ENCODE results near the gene SMARCA4. TPM values are rescaled to one million over a fixed set of nuclear protein-coding genes. Genes with fewer than 3 reads are reported as not detected.

The SMARCA4 gene
- polyA plus RNA-seq, 1 experiment, result 46.3 TPM

DNA sequence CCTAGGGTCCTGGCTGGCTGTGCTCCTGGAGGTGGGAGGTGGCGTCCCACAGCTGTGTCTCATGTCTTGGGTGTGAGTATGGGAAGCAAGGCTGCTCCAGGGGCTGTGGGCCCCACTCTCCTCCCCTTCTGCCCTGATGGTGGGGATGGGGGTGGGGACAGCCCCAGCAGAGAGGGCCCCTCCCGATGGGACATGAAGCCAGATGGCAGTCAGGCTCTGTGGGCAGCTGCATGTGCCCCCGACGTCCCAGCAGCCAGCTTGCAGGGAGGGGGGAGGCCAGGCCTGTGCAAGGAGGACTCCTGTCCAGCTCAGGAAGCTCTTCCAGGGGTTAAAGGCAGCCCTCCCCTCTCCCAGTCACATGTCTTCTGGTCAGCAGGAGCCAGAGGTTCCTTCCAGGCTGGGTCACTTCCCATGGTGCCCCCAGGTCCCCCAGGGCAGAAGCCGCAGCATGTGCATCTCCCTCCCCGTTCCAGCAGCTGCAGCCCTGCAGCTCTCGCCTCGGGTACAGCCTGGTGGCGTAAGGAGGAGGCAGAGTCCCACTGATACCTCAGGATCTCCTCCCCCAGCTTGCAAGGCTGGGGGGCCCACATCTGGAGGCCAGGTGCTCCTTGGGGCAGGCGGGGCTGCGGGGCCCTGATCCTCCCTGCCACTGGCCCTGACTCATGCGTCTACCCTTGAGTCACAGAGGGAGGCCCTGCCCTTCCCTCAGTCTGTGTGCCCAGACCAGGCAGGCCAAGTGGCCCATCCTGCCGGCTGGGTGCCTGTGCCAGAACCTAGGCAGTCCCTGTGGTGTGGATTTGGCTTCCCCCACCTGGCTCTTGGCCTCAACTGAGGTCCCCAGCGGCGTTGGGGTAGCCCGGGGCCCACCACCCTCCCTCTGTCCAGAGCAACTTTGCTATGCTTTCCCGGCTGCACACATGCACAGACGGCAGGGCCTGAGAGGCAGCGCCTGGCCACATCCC is 45.4 kb upstream of the SMARCA4 start:
- peak; percentile 78 for DNase-seq (ENCODE audit: low read depth)
- ChIA-PET CTCF (interaction anchor here (0.6 to 5.7 kb wide), 12 partner anchors 10 to 146 kb away, joined by 3 to 37 read pairs (median 4); partner anchors contain the start of gene CARM1), POLR2A (no interaction called here)
- Histone ChIP-seq H3K27me3 (ENCODE audit: control insufficient read depth, insufficient read depth, low read length) (no peaks in the 10 kb centered on the region), H3K36me3 (ENCODE audit: control insufficient read depth, insufficient read depth, low read length) (peaks cover 36% of the 10 kb centered on the region), H3K4me3 (ENCODE audit: low read depth, low read length) (no peak overlapping the region)
- TF ChIP-seq, protein P1, sequence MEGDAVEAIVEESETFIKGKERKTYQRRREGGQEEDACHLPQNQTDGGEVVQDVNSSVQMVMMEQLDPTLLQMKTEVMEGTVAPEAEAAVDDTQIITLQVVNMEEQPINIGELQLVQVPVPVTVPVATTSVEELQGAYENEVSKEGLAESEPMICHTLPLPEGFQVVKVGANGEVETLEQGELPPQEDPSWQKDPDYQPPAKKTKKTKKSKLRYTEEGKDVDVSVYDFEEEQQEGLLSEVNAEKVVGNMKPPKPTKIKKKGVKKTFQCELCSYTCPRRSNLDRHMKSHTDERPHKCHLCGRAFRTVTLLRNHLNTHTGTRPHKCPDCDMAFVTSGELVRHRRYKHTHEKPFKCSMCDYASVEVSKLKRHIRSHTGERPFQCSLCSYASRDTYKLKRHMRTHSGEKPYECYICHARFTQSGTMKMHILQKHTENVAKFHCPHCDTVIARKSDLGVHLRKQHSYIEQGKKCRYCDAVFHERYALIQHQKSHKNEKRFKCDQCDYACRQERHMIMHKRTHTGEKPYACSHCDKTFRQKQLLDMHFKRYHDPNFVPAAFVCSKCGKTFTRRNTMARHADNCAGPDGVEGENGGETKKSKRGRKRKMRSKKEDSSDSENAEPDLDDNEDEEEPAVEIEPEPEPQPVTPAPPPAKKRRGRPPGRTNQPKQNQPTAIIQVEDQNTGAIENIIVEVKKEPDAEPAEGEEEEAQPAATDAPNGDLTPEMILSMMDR (IDR thresholded peaks at IDR 0.05; ENCODE audit: insufficient read depth, low read depth, low read length), result peak; percentile 72

DNA sequence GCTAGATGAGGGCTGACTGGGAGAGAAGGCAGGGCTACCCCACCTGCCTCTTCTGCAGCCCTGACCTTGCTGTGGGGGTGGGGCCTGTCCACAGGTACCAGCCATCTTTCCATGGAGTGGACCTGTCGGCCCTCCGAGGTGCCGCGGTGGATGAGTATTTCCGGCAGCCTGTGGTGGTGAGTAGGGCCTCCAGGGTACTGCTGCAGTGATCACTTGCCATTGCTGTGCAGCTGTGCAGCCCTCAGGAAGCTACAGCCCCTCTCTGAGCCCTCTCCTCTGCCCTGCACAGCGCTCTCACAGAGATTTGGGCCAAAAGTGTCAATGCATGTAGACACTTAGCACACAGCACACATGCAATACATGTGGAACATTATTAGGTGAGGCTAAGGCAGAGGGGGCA is 44.2 kb upstream of the SMARCA4 start:
- TF ChIP-seq, protein P1 (IDR thresholded peaks at IDR 0.05; ENCODE audit: insufficient read depth, low read depth, low read length), result no peak
- Histone ChIP-seq H3K27me3 (ENCODE audit: control insufficient read depth, insufficient read depth, low read length) (no peaks in the 10 kb centered on the region), H3K36me3 (ENCODE audit: control insufficient read depth, insufficient read depth, low read length) (peaks cover 40% of the 10 kb centered on the region), H3K4me3 (ENCODE audit: low read depth, low read length) (no peak overlapping the region)
- ChIA-PET CTCF (interaction anchor here (1.2 to 5.7 kb wide), 7 partner anchors 8 to 147 kb away, joined by 3 to 37 read pairs (median 6); partner anchors contain the start of gene CARM1), POLR2A (no interaction called here)
- no peak for DNase-seq (ENCODE audit: low read depth)

DNA sequence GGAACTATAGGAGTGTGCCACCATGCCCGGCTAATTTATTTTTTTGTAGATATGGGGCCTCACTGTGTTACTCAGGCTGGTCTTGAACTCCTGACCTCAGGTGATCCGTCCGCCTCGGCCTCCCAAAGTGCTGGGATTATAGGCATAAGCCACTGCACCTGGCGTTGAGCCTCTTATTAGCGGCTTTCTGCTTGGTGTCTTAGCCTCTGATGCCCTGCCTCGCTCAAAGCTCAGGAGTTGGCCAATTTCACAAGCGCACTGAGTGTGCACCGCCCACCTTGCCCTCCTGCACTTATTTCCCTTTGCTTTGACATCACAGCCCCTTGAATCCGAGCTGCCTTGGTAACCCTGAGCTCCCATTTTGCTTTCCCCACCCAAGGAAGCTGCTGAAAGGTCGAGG is 42.5 kb upstream of the SMARCA4 start:
- ChIA-PET POLR2A (no interaction called here), CTCF (interaction anchor here (1.7 to 5.7 kb wide), 4 partner anchors 24 to 54 kb away, joined by 5 to 37 read pairs (median 6); partner anchors contain the start of gene CARM1)
- H3K4me3 ChIP-seq (ENCODE audit: low read depth, low read length), result no peak overlapping the region
- DNase-seq (ENCODE audit: low read depth), result no peak
- TF ChIP-seq, protein P1 (IDR thresholded peaks at IDR 0.05; ENCODE audit: insufficient read depth, low read depth, low read length), result no peak
- peaks cover 39% of the 10 kb centered on the region for H3K36me3 ChIP-seq (ENCODE audit: control insufficient read depth, insufficient read depth, low read length)
- no peaks in the 10 kb centered on the region for H3K27me3 ChIP-seq (ENCODE audit: control insufficient read depth, insufficient read depth, low read length)

DNA sequence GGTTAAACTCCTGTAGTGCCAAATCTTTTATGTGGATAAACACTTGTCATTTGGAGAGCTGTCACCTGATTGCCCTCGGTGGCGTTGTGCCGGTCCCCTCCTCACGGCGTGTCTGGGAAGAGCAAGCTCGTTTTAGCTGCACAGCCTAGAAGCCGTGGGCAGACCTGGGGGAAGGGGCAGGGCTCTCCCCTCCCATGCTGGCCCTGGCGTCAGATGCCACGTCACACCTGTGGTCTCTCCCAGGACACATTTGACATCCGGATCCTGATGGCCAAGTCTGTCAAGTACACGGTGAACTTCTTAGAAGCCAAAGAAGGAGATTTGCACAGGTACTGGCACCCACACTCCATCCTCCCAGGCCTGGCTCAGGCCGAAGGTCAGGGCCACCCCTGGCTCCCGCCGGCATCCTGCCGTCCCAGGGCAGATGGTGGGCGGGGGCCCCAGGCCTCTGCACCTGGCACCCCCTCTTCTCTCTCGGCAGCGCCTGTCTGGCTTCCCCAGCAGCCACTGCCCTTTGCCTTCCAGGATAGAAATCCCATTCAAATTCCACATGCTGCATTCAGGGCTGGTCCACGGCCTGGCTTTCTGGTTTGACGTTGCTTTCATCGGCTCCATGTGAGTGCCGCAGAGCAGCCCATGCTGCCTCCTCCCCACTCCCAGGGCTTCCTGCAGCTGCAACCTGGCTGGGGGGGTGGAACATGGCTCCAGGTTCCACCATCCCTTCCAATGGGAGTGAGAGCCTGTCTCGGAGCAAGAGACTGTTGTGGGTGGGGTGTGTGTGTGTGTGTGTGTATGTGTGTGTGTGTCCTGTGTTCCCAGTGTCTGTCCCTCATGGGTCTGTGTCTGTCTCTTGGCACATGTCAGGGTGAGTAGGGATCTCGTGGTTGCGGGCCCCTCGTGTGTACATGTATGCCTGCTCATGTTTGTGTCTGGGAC is 41.2 kb upstream of the SMARCA4 start:
- TF ChIP-seq, protein P1 (IDR thresholded peaks at IDR 0.05; ENCODE audit: insufficient read depth, low read depth, low read length), result no peak
- Histone ChIP-seq H3K27me3 (ENCODE audit: control insufficient read depth, insufficient read depth, low read length) (no peaks in the 10 kb centered on the region), H3K4me3 (ENCODE audit: low read depth, low read length) (no peak overlapping the region), H3K36me3 (ENCODE audit: control insufficient read depth, insufficient read depth, low read length) (peaks cover 39% of the 10 kb centered on the region)
- no peak for DNase-seq (ENCODE audit: low read depth)
- CTCF ChIA-PET, result interaction anchor here (1.2 to 2.6 kb wide), 4 partner anchors 23 to 64 kb away, joined by 4 to 6 read pairs (median 5); no protein-coding TSS in a partner anchor
- POLR2A ChIA-PET, result no interaction called here
